Stimulated activated CD4-positive, alpha-beta T cell treated with anti-CD3 and anti-CD28 coated beads, Interleukin-15, amount 100 ng/mL, for 1 hour (primary cell): Measurements from ENCODE around the gene PDGFB.
A peak's percentile ranks its signal among the peaks of the same experiment; 100 is the strongest.

Experiments
- DNase-seq, 2 donors: peaks; one replicate each; pipeline ENCODE4 v3.0.0-alpha.2; 2020; ENCODE audit warnings: low read depth in 1 of 2, low spot score in 1 of 2

PDGFB gene

DNA sequence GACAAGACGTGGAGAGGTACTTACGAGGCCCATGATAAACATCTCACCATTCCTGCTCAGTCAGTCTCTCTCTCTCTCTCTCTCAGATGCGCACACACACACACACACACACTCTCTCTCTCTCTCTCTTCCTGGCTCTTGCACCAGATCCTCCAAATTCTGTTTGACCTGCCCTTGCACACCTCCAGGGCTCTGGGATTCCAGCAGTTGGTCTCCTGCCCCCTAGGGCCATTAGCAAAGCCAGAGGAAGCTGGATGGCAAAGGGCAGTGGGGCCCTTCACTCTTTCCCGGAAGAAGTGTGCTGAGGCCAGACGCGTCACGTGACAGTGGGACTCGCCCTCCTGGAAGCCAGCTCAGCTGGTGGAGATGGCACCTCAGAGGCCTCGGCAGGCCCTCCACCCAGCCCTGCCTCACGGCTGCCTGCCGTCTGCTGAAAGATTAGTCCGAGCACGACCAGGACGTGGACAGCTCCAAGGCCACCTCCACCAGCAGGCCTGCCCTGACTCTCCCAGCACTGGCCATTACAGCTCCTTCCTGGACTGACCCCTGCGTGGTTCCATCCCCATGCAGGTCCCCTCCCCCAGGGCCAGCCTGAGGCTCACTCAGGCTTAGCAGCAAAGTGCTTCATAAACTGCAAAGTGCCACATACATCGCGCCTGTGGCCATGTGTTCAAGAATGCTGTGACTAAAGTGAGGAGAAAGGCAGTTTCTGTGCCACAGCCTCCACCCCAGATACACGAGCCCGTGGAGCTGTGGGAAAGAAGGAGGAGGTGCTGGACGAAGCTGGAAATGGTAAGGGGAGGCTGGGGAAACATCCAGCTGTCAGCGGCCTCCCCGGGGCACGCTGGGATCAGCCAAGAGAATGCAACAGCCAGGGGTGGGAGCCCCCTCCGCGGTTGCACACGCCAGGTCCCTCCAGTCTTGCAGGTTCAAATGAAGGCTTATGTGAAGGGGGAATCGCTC, 3.7 kb downstream of the PDGFB start:
- peak in 1 of 2 donors; percentile 37 for DNase-seq

DNA sequence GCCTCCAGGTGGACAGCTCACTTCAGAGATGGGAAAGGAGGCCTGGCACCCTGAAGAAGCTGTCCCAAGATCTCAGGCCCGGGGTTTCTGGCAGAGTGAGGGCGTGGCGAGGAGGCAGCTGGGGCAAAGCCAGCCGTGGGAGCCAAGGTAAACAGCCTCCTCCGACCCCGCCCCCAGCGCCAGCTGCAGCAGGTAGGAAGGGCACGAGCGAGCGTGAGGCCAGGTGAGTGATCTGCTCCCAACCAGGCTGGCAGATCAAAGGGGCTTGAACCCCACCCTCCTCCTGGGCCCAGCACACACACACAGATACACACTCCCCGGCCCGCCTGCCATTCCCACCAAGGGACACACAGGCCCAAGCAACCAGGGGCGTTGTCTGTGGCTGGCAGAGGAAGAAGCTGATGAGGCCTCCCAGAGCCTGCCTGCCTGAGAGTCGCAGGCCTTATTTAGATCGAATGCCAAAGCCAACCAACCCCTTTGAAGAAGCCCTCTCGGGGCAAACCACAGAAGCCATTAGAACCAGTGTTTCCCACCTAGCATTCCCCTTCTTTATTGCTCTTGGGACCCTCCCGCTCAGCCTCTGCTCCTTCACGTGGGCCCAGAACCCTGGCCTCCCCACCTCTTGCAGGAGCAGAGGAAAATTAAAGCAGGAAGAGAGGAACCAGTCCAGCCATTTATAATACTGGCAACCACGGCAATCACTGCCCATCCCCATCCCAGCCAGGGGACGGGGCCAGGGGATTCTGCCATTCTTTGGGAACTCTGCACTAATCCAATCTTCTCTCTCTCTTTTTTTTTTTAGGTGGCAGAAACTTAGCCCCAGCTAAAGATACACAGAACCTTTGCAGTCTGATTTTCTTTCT, 5.0 kb downstream of the PDGFB start:
- DNase-seq, result no peak

DNA sequence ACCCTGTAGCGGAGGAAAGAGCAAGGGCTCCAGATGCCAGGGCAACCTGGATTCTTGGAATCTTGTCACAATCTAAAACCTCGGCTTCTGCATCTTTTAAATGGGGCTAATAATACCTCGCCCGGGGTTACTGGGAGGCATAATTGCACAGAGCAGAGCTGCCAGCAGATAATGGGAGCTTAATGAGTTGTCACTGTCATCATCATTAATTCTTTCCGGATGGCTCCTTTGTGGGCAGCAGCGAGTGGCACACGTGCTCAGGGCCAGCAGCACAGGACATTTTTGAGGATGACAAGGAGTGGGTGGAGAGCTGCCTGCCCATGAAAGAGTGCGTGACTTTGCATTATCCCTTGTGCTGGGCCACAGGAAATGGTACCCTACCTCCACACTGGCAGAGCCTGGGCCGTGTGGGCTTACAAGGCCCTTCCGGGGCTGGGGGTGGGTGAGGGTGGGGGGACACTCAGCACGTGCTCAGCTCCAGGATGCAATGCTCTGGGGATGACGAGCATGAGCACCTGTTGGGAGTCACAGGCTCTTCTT, 5.7 kb downstream of the PDGFB start:
- DNase-seq, result no peak

DNA sequence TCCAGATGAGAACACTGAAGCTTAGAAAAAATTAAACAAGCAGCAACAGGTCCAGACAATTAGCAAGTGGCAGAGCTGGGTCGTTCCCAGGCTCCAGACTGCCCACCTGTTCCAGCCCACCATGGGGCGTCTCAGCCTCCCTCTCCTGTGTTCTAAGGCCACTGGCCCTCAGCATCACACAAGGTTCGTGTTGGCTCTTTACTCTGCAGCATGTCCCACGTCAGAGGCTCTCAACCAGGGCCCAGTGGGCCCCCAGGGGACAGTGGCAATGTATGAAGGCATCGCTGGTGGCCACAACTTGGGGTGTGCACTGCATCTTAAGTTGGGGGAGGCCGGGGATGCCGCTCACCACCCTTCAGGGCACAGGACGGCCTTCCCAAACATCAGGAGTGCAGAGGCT, 6.2 kb downstream of the PDGFB start:
- no peak for DNase-seq

DNA sequence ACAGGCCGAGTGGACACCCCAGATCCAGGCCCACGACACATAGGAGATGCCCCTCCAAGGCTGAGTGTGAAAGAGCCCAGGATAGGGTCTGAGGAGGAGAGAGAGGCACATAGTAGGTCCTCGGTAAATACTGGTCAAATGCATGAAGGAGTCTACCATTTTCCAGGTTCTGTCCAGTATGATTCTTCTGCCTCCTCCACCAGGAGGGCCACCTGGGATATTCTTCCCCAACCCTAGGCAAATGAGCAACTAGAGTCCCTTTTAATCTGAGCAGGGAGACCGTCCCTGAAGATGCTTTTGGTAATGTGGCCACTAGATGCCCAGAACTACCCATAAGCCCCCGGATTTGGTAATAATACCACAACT, 6.7 kb downstream of the PDGFB start:
- no peak for DNase-seq

DNA sequence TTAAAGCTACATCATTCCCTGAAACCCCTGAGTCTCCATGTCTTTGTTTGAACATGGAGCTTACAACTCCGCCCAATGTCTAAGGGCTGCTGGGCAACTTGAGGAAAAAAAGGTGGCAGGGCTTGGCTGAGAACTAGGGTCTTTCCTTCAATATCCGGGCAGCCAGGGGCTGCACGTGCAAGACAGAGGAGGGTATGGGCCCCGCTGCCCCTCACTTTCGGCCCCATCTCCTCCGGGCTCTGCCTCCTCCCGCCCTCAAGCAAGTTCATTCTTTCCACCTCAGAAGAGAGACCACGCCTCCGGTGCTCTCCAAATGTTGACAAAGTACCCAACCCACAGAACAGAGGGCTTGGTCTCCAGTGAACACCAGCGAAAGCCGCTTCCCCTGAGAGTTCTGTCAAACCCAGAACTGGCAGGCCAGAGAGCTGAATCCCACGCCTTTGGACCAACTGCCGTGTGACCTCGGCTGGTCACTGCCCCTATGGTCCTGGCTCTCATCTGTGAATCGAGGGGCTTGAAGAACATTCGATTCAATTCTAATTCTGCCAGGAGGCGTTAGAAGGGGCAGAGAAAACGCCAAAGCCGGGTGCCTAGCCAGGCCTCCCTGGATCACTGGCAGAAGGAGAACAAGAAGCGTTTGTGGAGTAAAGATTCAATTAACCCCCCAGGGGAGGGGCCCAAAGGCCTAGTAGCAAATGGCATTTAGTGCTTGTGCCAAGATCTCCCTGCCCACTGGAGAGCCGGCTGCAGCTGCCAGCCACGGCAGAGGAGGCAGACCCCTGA, 7.3 kb downstream of the PDGFB start:
- no peak for DNase-seq

DNA sequence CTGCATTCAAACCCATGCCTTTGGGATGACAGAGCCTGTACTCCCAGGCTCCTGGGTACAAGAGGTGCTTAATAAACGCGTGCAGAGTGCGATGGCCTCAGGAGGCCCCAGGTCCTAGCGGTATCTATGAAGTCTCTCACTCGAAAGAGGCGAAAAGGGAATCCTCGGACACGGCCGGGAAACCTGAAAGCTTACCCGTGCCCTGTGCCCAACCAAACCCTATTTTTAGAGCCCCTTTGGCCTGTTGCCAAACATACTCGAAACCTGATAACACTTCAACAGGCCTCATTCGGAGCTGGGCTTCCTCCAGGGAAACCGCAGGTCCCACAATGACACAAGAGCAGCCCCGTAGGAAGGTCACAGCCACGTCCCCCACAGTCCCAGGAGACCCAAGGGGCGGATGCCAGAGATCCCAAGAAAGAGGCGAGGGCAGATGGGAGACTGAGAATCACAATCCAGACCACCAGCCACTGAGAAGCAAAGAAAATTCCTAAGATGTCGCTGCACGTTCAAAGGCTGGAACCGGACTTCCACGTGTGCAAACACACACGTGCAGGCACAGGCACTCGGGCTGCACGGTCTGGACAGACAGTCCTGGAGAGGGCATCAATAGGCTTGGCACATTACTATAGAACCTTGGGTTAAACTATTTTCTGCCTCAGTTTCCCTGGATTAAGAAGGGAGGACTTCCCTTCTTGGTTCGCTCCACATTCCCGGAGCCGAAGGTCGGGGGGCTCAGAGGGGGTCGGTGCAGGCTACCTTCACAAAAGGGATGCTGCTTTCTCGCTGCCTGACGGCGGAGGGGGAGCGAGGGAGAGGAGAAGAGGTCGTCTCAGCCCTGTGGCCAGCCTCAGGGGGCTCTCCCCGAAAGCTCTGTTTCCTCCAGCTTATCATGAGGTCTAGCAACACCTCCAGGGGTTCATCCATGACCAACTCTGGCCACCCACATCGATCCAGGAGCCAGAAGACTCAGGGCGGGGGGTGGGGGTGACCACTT, 8.2 kb downstream of the PDGFB start:
- no peak for DNase-seq

DNA sequence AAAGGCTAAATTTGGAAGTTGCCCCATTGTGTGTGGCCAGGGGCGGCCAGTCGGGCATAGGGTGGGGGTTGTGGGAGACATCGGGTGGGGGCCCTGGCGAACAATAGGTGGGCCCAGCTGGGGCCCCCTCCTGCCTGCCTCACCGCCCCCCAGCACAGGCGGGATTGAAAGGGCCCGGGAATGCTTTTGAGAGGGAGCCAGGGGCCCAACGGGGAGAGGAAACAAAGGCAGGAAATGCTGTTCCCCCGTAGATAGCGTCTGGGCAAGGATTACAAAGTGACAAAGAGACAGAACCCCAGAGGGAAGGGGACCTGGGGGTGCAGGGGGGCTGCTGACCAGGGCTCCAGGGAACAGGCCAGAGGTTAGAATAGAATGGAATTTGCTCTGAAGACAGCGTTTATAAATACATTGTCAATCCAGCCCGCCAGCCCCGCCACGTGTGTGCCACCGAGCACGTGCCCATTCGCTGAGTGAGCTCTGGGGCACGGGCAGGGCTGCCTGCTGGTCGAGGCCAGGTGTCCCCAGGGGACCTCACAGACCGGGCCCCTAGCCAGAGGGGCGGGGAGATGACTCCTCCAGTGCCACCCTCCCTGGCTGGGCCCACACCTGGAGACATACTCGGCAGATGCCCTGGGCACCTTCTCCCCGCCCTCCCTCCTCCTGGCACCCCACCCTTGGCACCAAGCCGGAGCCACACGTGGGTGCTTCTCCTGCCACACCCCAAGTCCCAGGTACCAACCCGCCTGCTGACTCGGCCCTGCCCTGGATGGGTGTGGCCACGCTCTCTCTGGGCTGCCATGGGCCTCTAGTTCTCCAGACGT, 9.7 kb downstream of the PDGFB start:
- no peak for DNase-seq

DNA sequence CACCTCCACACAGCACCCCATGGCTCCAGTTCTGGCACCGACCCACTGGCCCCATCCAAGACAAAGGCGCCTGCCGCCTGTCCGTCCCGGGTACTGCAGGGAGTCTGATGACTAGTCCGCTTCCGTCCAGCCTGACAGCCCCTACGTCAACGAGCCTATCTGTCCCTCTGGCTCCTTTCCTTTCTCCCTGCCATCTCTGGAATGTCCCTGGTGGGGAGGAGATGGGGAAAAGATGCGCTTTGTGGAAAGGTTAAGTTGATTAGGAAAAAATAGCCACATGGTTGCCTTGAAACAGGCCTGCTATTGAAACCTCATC, 10.4 kb downstream of the PDGFB start:
- no peak for DNase-seq

DNA sequence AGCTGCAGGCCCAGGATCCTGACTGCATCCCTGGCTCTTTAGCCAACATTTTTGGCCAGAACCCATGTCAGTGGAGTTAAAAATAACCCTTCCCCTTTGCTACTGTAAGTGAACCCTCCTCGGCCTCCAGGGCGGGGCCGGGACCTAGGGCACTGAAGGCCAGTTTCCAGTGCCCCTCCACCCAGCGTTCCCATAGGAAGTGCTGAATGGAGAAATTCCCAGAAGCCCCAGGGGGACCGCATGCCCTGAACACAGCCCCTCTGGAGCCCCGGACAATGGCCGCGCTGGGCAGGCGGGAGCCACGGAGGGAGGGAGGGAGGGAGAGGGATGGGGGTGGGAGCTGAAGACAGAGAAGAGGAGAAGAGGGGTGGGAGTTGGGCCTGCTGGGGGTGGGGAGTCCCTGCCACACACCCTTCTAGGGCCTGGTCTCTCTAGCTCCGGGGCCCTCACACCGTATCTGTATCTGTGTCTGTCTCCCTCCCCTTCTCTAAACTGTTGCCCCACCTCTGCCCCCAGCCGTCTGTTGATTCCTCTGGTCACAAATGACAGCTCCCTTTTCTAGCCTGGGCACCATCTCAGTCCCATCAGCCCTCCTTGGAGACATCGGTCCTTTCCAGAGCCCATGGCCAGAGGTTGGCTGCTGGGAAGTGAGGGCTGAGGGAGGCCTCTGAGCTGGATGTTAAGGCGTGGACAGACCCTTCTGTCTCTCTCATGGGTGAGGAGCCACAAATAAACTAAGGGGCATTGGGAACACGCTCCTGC, 10.9 kb downstream of the PDGFB start:
- no peak for DNase-seq

DNA sequence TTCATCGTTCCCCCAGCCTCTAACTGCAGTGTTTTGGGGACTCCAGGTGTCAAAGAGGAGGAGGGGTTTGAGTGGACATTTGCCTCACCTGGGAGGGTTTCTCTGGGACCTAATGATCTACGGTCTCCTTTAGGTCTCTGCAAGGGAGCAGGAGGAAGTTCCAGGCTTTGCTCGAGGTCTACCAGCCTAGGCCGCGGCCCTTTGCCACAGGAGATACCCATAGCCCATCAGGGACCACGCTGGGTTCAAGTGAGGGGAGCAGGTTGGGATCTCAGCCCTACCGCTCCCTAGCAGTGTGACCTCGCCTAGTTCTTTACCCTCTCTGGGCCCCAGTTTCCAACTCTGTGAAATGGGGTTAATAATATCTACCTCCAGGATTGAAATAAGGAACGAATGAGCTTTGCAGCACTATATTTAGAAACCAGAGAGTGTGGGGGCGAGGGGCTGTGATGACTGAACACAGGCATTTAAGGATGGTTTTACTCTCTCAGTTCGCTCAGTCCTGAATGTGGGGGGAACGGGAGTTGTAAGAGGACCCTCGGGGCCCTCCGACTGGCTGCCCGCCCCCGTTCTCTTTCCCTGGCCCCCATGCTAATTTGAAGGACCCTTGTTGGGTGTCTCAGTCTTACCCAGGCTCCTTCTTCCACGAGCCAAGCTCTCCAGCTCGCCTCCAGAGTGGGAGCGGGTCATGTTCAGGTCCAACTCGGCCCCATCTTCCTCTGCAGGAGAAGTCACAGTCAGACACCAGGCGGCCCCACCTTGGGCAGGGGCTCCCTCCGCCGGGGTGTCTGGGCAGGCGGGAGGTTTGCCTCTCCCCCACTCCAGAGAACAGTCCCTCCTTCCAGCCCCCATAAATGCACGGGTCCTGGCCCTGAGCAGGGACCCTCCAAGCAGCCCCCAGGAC, 11.7 kb downstream of the PDGFB start:
- no peak for DNase-seq

DNA sequence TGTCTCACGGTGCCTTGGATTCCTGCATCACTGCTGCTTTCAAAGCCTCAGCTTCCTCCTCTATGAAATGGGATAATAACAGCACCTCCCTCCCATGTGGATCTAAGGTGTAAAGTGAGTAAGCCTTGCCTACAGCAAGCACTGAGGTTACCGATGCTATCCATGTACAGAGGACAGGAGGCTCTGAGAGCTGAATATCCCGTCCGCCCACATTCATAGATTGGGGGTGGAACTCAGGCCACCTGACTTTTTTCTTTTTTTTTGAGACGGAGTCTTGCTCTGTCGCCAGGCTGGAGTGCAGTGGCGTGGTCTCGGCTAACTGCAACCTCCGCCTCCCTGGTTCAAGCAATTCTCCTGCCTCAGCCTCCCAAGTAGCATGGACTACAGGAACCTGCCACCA, 12.5 kb downstream of the PDGFB start:
- DNase-seq, result no peak

DNA sequence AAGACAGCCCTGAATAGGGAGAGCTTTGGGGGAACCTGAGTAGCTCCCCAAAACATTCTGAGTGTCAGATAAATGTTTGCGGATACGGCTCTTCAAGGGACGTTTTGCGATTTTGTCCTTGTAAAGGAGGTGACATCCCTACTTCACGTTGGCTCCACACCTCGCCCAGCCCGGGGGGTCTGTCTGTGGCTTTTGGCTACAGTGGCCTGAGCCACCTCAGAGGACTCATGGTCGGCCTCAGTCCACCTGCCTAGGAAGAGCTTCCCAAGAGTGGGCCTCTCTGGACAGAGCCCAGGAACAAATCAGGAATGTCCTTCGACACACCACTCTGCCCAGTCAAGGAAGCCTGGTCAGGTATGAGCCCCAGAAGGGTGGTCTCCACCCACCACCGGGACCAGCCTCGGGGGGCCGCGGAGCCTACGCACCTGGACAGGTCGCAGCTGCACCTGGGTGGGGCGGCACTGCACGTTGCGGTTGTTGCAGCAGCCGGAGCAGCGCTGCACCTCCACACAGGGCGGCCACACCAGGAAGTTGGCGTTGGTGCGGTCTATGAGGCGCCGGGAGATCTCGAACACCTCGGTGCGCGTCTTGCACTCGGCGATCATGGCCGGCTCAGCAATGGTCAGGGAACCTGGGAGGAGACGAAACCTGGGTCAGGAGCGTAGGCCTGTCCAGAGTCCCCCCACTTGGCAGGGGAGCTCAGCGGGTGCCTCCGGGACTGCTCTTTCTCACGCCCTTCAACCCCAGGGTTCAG, 13.4 kb downstream of the PDGFB start:
- no peak for DNase-seq

DNA sequence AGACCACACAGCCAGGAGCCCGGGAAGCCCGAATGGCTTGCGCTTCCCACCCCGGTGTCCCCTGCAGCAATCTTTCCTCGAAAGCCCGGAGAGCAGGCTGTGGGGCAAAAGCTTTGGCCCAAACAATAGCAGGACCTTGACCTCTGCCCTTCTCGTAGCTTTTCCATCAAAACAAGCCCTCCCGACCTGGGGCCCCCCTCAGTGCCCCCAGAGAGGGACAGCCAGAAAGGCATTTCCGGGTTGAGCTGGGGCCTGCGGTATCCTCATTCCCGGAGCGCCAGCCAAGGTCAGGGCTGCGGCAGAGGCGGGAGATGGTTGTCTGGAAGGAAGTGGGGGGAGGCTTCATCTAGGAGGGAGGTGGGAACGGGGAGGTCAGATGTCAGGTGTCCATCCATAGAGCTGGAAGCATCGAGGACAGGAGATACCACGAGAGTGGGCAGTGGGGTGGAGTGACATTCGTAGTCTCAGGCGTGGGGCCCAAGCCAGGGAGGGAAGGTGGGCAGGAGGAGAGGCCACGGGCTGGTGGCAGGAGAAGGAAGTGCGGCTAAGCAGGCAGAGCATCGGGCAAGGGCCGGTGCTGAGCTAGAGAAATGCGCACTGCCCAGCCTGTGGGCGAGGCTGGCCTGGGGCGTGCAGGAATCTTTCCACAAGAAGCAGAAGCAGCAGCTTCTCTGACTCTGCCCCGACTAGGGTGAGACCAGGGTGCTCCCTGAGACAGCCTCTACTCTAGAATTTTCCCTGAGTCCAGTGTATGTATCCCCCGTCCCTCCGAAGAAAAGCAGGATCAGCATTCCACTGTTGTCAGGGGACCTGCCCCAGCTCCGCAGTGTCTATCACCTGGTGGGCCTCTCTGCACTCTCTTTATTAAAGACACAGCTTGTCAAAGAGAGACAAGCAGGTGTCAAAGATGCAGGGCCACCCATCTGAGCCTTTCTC, 14.3 kb downstream of the PDGFB start:
- no peak for DNase-seq

DNA sequence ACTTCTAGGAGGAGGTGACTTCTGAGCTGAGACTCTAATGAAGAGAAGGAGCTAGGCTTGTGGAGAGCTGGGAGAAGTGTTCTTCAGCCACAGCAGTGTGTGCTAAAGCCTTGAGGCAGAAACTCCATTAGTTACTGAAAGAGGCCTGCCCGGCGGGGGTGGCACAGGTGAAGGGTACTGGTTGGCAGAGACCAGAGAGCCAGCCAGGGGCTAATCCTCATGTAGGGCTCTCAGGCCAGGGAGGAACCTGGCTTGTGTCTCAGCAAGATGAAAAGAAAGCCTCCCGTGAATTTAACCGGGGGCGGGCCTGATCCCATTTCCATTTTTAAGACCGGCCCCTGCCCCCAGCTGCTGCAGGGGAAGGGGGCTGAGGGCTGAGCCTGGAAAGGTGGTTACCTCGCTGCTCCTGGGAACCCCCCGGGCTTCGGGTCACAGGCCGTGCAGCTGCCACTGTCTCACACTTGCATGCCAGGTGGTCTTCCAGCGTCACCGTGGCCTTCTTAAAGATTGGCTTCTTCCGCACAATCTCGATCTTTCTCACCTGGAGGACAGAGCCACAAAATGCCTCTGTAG, 15.0 kb downstream of the PDGFB start:
- DNase-seq, result no peak
